ENCODE results near the gene EPB41L4B.

EPB41L4B gene

DNA sequence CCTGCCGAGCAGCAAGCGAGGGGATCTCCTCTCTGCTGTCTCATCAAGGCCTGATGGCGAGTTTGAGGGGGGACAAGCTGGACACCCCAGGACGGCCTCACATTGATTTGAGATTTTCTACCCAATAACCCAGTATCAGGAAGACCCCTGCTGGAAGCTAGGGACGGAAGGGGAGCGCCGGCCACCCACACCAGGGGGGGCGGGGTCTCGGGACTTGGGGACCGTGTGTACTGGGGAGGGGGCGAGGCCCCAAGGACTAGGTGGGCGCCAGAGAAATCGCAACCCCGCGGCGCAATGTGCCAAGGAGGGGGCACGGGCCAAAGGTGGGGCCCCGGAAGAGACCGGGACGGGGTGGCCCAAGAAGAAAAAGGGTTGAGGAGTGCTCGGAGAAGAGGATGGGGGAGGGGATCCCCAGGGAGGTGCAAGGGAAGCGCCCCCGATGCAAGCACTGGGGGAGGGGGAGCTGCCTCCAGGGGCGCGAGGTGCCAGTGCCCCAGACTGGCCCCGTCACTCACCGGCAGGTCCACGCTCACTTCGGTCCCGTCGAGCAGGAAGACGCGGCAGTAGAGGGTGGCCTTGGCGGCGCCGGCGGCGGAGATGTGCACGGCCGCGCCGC is 1.1 kb downstream of the EPB41L4B start:
- no peak for DNase-seq

GRCh38 chr9:109319017-109319625 is 1.7 kb downstream of the EPB41L4B start:
- DNase-seq = no peak

DNA sequence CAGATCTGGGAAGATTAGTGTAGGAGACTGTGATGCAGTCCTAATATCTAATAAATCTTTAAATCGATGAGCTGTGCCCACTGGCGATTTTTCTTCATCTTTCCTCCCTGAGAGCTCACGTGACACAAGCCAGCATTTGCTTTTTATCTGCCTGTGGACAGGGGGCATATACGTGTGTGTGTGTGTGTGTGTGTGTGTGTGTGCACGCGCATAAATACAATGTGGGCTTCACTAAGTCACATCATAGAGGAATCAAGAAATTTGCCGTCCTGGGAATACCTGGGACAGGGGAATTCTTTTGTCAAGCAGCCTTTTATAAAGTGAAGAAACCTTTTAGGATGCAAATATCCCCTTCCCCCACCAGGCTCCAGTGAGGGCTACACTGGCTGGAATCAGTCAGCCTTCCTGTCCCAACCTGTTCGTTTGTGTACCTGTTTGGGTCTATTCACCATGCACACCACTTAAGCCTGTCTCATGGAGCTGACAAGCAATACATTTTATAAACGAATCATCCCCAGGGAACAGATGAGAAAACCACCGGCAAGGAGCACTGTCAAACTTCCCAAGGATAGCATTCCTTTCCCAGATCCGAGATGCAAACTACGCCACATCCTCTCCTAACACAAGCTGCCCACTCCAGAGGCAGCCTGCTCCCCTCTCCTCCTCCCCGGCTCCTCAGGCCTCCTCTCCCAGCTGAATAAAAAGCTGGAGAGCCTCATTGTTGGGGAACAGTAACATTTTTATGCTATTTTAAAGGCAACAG is 2.7 kb downstream of the EPB41L4B start:
- no peak for DNase-seq

DNA sequence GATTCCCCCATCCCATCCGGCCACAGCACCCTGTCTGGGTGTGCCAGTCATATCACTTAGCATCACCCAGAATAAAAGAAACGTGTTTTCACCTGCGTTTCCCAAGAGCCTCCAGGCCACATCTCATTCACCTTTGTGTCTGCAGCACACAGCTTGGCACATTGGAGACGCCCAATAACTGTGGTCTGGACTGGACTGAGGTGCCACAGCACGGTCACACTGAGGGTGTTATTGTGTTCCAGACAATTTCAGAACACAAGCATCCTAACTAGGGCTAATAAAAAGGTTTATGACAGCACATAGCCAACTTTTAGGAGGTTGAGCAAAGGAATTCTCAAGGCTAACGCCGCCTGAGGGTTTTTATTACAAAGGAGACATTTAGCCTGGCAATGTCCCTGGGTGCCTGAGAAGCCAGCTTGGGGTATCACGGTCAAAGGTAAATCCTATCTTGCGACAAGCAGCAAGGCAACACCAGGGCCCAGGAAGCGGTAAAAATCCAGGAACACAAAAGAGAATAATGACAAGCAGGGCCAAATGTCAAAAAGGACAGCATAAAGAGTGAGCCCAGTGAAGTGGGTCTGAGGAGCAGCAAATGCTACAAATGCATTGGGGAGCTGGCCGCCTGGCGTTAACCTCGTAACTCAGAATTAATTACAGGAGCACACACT is 3.4 kb downstream of the EPB41L4B start:
- DNase-seq = no peak

DNA sequence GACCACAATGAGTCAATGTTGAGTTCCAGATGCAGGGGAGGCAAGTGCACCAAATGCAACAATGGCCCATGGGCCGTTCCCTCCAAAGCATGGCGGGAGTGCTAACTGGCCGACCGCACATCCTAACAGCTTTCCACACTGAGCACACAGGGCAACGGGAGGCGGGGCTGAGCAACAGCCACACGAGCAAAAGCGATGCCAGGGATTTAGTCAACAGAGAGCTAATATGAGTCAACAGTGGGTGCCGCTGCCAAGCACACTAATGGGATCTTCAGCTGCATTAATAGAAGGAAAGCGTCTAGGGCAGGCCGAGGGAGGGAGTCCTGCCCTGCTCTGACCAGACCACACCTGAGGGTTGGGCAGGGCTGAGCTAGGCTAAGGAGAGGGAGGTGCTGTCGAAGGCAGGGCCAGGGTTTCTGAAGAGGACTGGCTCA is 4.6 kb downstream of the EPB41L4B start:
- no peak for DNase-seq

DNA sequence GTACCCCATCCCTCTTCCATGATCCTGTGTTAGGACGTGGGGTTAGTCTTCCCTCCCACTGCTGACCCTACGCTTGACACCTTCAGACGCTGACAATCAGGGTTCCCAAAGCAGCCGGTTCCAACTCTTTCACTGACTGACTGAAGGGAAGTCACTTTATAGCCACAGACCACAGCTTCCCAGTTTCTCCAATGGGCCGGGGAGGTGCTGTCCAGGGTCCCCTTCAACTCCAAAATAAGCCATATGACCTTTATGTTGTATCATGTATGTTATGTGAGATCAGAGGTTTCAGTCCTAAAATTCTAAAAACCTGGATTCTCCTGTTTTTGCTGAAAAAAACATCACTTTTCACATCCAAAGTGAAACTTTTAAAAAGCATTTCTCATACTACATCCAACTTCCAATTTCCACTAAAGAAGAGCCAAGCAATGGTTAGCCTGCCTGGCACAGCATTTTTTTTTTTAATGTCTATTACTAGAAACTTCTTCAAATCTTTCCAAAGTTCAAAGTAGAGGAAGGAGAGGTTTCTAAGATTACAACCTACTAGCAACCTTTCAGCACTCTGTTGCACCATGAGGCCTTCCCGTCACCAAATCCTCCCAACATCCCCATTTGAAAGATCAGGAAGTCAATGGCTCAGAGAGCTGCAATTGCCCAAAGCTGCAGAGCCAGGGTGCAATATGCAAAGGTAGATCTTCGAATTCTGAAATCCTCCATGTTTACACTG is 5.2 kb downstream of the EPB41L4B start:
- DNase-seq = no peak

DNA sequence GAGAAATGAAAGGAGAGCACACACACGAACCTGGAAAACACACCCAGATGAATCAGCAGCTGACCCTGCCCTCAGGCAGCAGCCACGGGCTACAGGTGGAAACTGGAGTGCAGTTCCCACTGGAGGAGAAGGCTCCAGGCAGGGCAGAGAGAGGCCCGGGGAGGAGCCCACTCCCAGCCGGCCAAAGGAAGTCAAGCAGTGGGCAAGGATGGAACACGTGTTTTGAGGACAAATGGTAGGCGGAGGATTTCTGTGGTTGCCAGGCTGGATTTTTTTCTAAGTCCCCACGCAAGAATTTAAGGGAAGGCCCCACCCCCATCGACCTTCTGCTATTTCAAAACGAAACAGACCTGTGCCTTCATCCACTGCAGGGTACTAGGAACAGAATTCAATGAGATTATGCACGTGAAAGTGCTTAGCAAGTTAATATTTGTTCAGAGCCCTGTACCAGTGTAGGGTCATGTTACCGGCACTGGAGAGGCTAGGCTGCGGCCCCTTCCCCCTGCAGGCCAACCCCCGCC is 6.8 kb downstream of the EPB41L4B start:
- no peak for DNase-seq

GRCh38 chr9:109313351-109313750 is 7.5 kb downstream of the EPB41L4B start:
- no peak for DNase-seq

GRCh38 chr9:109312783-109313182 is 8.1 kb downstream of the EPB41L4B start:
- DNase-seq = no peak

GRCh38 chr9:109311731-109312130 is 9.1 kb downstream of the EPB41L4B start:
- DNase-seq = no peak

GRCh38 chr9:109311286-109311685 is 9.6 kb downstream of the EPB41L4B start:
- DNase-seq = no peak

GRCh38 chr9:109310486-109310901 is 10.4 kb downstream of the EPB41L4B start:
- DNase-seq = no peak

DNA sequence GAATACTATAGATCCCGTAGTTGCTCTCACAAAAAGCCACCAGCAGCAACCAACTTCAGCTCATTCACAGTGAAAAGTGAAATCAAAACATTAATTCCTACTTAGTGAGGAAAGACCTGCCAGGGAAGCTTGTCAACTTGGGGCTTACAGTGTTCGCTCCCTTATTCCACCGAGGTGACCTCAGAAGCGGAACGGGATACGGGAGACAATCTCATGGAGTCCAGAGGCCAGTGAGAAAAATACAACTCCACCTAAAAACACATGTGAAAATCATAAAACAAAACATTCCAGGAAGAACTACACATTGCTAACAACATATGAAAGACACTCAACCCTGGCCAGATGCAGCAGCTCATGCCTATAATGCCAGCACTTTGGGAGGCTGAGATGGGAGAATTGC is 11.6 kb downstream of the EPB41L4B start:
- DNase-seq = no peak

DNA sequence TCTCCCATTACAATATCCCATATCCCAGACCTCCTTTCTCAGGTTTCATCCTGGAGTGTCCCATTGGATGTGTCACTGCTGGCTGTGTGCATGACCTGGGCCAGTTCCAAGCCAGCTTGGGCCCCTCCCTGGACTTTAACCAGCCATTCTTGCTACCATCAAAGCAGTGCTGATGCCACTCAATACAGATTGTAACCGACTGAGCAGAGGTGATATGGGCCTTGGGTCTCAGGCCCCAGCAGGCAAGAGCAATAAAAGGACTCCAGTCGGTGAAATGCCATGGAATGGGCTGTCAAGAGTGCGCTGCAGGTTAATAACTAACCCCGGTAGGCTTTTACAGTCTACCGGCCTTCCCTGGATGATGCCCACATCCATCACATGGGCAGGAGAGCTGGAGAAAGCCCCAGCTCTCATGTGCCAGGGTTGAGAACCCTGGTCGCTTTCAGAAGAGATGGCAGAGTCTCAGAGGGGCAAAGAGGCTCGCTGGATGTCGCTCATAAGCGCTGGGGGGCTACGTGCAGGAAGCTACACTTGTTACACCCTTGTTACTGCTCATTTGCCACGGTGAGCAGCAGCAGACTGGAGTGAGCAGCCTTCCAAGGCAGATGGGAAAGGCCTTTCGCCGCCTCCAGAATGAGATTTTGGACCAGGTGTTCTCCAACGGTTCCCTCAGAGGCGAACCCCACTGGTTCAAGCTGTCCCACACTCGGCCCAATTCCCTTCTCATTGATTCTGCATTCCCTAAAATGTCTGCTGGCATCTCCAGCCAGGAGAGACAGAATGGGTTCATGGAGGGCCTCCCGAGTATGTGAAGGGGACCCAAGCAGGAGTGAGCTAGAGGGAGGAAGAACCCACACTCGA is 13.2 kb downstream of the EPB41L4B start:
- DNase-seq = no peak

DNA sequence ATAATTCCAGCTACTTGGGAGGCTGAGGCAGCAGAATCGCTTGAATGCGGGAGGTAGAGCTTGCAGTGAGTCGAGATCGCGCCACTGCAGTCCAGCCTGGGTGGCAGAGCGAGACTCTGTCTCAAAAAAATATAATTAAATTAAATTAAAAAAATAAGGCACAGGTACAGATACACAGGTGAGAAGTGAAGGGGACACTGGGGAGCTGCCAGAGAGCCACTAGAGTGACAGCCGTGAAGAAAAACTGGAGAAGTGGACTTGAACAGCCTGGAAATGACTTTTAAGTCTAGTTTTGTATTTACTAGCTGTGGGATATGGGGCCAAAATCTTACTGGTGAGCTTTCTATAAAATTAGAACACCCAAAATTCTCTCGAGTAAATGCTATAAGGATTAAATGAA is 15.1 kb downstream of the EPB41L4B start:
- DNase-seq = no peak

DNA sequence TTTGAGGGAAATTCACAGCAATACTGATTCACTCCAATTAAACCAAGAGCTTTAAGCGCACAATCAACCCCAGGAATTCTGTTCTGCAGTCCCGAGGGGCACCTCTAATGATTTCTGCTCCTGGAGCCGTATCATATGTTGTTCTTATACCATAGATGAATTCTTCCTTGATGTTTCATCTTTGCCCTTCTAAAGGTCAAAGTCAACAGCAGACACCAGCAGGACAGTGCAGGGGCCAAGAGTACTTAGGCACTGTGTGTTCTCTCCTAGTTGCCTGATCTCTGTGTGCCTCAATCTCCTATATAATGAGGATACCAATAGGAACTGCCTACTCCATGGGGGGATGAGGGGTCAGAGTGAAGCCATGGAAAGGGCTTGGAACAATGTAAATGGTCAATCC is 16.5 kb downstream of the EPB41L4B start:
- DNase-seq = no peak

DNA sequence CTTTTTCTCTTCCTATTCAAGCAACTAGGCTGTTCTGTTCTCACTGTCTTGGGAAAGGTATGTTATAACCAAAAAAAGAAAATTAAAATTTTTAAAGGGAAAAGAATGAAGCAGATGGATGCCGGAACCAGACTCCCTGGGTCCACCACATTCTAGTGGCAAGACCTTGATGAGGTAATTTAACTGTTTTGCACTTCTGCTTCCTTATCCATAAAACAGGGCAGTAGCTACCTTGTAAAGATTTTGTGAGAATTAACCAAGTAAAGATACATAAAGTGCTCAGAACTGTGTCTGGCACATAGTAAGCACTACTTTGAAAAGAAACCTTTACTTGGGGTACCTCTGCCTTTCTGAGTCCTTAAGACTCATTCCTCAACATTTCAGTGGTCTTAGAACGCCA is 17.0 kb downstream of the EPB41L4B start:
- DNase-seq = no peak

GRCh38 chr9:109302606-109303005 is 18.3 kb downstream of the EPB41L4B start:
- no peak for DNase-seq

DNA sequence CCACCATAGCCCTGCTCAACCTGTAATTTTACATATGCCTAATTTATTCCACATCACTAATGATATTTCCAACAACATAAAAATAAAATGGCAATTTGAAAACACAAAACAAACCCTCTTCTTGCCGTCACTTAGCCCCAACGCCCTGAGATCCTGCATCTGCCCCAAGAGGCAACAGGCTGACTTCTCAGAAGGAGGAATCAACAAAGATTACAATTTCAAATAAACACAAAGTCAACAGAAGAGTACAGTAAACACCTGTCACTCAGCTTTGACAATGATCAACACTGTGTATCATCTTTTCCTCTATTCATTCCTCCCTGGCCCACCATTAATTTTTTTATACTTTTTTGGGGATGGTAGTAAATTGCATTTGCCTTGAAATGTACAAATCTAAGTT is 19.8 kb downstream of the EPB41L4B start:
- no peak for DNase-seq

GRCh38 chr9:109299891-109300290 is 21.0 kb downstream of the EPB41L4B start:
- DNase-seq = no peak

DNA sequence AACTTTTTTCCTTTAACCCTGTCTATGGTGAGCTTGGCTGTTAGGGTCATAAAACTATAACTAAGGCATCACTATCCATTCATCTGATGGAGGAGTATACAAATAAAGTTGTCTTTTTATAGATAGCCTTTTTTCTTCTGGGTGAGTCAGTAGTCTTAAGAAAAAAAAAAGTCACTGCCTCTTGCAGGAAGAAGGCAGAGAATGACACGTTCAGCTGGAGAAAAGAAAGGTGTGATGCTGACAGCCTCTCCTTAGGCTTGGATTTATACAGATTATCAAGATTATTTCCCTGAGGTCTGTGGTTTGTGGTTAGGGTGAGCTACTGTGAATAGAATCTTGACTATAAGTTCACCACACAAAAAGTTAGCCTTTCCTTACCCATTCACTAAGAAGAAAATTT is 23.0 kb downstream of the EPB41L4B start:
- no peak for DNase-seq
